Activated T-cell treated with anti-CD3 and anti-CD28 coated beads, Interleukin-2, amount 50 U/mL, for 4 hours (primary cell): ENCODE data around the gene MYL7. TPM values are rescaled to one million over a fixed set of nuclear protein-coding genes. Genes with fewer than 3 reads are reported as not detected.
A peak's percentile ranks its signal among the peaks of the same experiment; 100 is the strongest.

ENCODE experiments used
- ATAC-seq, 2 donors: fragments of 200-7000 bp; cut with Tn5 transposase; one replicate each; pipeline ENCODE4 v1.10.0; 2021
- DNase-seq: peaks from one replicate; pipeline ENCODE4 v3.0.0-alpha.2; 2020
- H3K27me3 Mint-ChIP-seq: one replicate; pipeline ENCODE4 v1.8.0; 2021; ENCODE audit warnings: low read depth, mixed read lengths
- H3K36me3 Mint-ChIP-seq: one replicate; pipeline ENCODE4 v1.8.0; 2022; ENCODE audit warnings: mixed read lengths; ENCODE audit not compliant: insufficient read depth
- H3K4me1 Mint-ChIP-seq: one replicate; pipeline ENCODE4 v1.8.0; 2021; ENCODE audit warnings: low read depth, mixed read lengths
- H3K4me3 Mint-ChIP-seq: one replicate; pipeline ENCODE4 v1.8.0; 2021; ENCODE audit warnings: mild to moderate bottlenecking, moderate library complexity, mixed read lengths
- H3K9me3 Mint-ChIP-seq: one replicate; pipeline ENCODE4 v1.8.0; 2021; ENCODE audit warnings: mixed read lengths
- total RNA-seq, 3 donors: library from RNA; stranded (reverse); gene quantifications; one replicate each; pipeline ENCODE4 v1.2.1, GENCODE V29; 2021

Gene MYL7
- total RNA-seq, 3 donors from 2014 or later, result 0.55 TPM; not detected in 2

DNA sequence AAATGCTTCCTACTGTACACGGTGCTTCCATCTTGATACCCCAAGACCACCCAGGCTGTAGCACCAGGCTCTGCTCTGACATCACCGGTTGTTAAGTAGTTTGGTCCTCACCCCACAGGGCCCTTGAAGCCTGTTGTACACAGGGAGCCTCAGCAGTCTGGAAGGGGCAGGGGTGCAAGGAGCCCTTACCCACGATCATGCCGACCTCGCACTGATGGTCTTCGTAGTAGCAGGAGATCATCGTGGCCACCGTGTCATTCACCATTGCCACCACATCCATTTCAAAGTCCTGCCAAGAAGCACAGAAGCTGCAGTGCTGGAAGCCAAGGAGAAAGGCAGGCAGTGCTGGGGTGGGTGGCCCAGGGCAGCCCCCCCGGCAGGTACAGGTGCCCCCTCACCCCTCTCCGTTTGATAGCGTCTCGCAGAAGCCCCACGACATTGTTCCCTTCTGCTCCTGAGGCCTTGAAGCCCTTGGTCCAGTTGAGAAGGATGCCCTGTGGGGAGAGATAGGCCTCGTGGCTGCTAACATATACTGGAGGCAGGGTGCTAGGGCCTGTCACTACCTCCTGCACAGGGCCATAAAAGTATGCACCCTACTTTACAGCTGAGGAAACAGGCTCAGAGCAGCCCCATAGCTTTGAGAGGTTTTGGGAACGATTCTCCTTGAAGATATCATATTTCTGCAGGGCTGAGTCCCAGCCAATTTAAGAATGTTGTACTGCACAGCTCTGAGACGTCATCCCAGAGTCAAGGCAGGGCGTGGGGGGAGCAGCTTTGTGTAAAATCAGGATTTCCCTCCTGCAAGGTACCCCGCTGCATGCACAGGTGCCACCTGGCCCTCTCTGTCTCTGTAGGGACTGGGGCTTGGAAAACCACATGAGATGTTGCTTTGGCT lies 8.7 kb upstream of the MYL7 start:
- Mint-ChIP-seq H3K36me3 (no peaks in the 10 kb centered on the region), H3K4me1 (peaks cover 4% of the 10 kb centered on the region), H3K4me3 (no peak overlapping the region), H3K27me3 (peaks cover 7% of the 10 kb centered on the region), H3K9me3 (no peaks in the 10 kb centered on the region)
- DNase-seq (no peak), ATAC-seq (no peak)

DNA sequence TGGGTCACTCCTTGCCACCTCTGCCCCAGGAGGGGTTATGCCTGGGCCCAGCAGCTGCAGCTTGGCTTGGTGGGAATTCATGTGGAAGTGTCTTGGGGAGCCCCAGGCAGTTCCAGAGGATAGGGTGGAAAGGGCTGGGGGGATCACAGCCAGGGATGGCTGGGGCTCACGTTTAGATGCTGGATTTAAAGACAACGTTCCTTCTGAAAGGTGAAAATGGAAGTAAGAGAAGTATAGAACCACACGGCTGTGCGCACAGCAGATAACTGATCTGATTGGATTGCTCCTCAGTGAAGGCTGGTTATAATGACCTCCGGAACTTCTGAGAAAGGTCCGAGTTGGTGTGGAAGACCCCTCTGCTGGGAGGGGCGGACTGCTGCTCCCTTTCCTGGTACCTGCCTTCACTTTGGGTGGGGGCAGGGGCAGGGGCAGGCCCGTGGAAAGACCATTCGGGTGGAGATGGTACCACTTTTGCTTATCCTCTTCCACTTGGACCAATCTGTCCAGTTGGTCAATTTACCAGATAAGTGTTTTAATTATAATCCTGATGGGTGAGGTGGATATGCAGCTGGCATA lies 7.9 kb upstream of the MYL7 start:
- Mint-ChIP-seq H3K27me3 (peaks cover 10% of the 10 kb centered on the region), H3K9me3 (no peaks in the 10 kb centered on the region), H3K4me3 (no peak overlapping the region), H3K4me1 (peaks cover 4% of the 10 kb centered on the region), H3K36me3 (no peaks in the 10 kb centered on the region)
- no peak for DNase-seq
- ATAC-seq, result no peak

DNA sequence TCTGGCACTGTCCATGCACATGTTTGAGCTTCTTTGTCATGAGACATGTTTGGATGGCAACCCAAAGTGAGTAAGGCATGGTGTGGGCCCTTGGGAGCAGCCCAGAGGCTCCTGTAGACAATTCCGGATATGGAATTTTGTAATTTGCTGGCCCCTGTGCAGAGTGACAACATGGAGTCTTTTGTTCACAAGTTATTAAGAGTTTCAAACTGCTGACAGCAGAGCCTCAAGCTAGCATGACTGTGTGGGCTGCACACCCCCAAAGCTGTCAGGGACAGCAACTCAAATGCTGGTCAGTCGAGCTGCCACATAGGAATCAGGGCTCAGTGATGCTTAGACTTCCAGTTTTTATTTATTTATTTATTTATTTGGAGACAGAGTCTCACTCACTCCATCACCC lies 7.0 kb upstream of the MYL7 start:
- Mint-ChIP-seq H3K9me3 (no peaks in the 10 kb centered on the region), H3K4me3 (no peak overlapping the region), H3K36me3 (no peaks in the 10 kb centered on the region), H3K27me3 (peaks cover 11% of the 10 kb centered on the region), H3K4me1 (peaks cover 4% of the 10 kb centered on the region)
- ATAC-seq (no peak), DNase-seq (no peak)

DNA sequence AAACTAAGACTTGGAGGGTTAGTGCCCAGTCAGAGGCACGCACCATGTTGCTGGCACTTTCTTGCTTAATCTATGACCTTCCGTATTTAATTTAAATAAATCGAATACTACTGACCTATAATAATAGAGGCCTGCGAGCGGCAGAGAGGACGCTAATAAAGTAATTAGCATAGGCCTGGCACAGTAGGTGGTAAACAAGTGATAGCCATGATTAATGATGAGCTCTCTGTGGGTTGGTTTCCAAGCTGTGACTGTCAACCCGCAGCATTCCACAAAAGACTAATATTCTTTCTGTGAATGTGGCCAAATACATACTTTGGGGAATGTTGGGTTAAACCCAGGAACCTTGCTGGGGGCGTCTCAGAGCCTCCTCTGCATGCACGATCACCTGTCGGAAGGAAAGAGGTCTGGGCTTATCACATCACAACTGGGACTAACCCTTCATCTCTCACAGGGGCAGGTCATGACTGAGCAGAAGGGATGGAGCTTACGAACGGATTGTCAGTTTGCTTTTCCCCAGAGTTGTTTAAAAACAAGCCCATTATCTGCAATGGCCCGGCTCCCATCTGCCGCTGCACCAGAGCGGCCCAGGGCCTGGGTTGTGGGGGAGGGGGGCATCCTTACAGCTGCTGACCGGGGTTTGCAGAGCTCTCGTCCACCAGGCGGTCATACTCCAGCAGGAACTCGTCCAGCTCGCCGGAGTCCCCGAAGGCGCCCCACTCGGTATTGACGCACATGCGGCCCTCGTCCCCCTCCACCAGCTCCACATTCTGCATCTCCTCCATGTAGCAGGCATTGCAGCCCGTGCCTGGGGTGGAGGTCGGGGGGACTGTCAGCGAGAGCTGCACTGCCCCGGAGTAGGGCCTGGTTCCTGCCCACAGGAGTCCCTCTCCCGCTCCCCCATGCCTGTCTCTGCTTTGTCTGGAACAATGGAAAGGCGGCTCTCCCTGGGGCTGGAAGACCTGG lies 6.2 kb upstream of the MYL7 start:
- no peaks in the 10 kb centered on the region for H3K36me3 Mint-ChIP-seq
- H3K27me3 Mint-ChIP-seq, result peaks cover 11% of the 10 kb centered on the region
- ATAC-seq (no peak), DNase-seq (no peak)
- H3K9me3 Mint-ChIP-seq, result no peaks in the 10 kb centered on the region
- peaks cover 4% of the 10 kb centered on the region for H3K4me1 Mint-ChIP-seq
- no peak overlapping the region for H3K4me3 Mint-ChIP-seq

DNA sequence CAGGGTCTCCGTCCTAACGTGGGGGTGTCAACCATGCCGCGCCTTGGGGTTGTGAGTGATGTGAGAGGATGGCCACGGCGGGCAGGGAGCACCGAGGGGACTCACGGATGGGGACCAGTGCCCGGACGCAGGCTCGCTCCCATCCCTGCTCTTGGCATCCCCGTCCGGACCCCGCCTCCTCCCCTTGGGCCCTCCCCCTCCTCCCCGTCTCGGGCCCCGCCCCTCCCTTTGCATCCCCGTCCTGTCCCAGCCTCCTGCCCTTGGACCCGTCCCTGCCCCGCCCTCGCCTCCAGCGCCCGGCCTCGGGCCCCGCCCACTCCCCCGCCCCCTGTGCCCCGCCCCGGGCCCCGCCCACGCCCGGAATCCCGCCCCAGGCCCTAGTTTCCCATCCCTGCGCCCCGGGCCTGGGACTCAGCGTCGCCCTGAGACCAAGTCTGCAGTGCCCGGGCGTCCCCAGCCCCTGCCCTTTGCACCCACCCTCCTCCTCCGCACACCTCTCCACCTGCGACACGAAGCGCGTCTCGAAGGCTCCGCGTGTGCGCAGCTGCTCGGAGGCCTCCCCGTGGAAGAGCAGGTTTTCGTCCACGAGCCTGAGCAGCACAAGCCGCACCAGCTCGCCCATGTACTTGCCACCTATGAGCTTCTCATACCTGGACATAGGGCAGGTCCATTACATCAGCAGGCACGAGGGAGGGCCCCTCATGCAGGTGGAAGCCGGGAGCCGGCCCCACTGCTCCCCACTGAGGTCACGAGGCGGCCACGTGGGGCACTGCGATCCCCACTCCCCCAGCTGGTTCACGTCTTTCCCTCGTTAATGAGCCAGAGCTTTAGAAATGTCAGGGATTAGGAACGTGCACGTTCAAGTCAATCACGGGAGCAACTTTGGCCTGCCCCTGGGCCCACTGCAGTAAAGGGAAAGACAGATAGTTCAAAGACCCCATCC lies 5.1 kb upstream of the MYL7 start:
- H3K27me3 Mint-ChIP-seq, result peaks cover 9% of the 10 kb centered on the region

DNA sequence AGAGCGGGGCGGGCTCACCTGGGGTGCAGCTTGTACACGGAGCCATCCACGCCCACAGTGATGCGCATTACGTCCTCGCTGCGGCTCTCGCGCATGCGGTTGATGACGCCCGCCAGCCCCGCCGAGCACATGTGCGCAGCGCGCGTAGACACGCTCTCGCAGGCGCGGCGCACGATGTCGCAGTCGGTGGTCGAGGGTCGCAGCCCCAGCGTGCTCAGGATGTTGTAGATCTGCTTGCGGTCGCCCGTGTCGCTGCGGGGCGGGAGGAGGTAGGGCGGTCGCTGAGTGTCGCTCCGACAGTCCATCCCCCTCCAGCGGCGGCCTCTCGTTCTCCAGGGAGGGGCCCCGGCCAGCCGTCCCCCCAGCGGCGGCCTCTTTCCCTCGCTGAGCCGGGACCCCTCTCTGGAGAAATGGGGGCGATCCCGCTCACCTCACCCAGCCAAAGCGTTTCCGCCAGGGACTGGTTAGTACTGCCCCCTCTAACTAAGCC lies 4.4 kb upstream of the MYL7 start:
- H3K27me3 Mint-ChIP-seq, result peaks cover 9% of the 10 kb centered on the region
- ATAC-seq (peak; percentile 70 to 71), DNase-seq (peak; percentile 64)
- no peaks in the 10 kb centered on the region for H3K9me3 Mint-ChIP-seq
- H3K4me3 Mint-ChIP-seq, result peak overlapping the region; percentile 61
- peaks cover 4% of the 10 kb centered on the region for H3K4me1 Mint-ChIP-seq
- no peaks in the 10 kb centered on the region for H3K36me3 Mint-ChIP-seq

More for the DNA sequence above, 5.1 kb upstream of the MYL7 start:
- no peaks in the 10 kb centered on the region for H3K36me3 Mint-ChIP-seq
- DNase-seq, result peak; percentile 73
- peak overlapping the region; percentile 61 for H3K4me3 Mint-ChIP-seq
- peaks cover 4% of the 10 kb centered on the region for H3K4me1 Mint-ChIP-seq
- H3K9me3 Mint-ChIP-seq, result no peaks in the 10 kb centered on the region
- ATAC-seq, result peak; percentile 68 to 82

DNA sequence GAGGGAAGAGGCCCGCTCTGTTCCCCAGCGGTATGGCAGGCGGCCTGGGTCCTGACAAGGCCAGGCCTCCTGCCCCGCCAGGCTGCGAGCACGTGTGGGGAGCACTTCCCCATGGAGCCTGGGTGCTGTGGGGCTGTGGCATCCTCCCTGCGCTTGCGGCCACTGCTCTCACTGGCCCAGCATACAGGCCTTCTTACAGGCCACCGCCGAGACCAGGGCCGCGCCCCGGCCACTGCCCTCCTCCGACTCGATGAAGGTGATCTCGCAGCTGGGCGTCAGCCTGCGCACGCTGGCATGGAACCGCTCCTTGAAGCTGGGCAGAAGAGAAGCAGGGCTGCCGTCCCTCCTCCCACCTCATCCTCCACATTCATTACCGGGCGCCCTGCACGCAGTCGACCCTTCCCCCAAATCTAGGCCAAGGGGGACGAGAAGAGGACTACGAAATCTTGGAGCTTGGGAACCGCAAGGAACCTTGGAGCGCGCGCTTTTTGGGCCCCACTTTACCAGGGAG lies 3.9 kb upstream of the MYL7 start:
- Mint-ChIP-seq H3K27me3 (peaks cover 9% of the 10 kb centered on the region), H3K36me3 (no peaks in the 10 kb centered on the region), H3K4me3 (peak overlapping the region; percentile 61), H3K4me1 (peaks cover 4% of the 10 kb centered on the region), H3K9me3 (no peaks in the 10 kb centered on the region)
- DNase-seq (no peak), ATAC-seq (no peak)

DNA sequence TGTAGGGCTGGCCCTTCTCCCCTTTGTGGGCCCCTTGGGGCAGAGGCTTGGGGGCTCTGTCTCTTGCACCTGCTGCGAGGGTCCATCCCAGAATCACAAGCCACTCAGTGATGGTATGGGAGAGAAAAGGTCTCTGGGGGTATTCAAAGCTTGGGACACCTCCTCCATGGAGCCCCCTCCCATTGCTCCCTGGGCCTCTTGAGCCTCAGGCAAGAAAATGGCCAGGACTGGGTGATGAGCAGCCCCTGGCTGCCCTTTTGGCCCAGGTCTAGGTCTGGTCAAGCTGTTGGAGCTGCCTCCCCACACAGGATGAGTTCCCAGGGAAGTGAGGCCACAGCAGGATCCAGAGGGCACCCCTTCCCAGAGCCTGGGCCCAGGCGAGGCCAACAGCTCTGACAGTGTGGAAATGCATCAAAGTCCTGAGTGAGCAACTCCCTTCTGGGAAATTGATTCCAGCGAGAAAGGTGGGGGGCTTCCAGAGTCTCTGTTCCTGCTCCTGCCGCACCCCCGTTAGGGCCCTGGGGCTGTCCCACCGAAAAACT lies 3.4 kb upstream of the MYL7 start:
- Mint-ChIP-seq H3K9me3 (no peaks in the 10 kb centered on the region), H3K36me3 (no peaks in the 10 kb centered on the region), H3K27me3 (peaks cover 9% of the 10 kb centered on the region), H3K4me1 (peaks cover 4% of the 10 kb centered on the region), H3K4me3 (no peak overlapping the region)
- no peak for DNase-seq
- ATAC-seq, result no peak

DNA sequence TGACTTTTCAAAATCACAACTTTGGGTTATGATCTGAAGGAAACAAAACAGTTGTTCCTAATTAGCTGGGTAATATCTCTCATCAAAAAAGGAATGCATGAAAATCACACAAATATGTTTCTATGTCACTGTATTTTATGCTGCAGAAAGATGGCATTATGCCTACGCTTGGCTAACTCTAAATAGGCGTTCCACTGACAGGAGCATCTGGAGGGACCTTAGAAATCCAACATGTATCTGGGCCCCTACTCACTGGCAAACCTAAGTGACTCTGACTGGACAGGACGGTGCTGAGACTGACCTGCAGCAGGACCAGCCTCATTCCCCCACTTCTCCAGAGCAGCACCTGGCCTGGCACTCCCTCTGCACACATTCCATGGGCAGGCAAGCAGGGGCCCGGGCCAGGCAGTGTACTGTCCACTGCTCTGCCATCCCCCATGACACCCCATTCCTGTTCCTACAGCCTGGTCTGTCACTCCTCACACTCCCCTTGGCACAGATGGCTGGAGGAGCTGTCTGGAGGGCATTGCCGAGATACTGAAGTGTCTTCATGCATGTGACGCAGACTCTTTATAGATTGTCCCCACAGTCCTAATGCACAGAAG lies 2.6 kb upstream of the MYL7 start:
- H3K4me3 Mint-ChIP-seq, result no peak overlapping the region
- peaks cover 4% of the 10 kb centered on the region for H3K4me1 Mint-ChIP-seq
- H3K27me3 Mint-ChIP-seq, result peaks cover 9% of the 10 kb centered on the region
- DNase-seq (no peak), ATAC-seq (no peak)
- H3K9me3 Mint-ChIP-seq, result no peaks in the 10 kb centered on the region
- no peaks in the 10 kb centered on the region for H3K36me3 Mint-ChIP-seq

DNA sequence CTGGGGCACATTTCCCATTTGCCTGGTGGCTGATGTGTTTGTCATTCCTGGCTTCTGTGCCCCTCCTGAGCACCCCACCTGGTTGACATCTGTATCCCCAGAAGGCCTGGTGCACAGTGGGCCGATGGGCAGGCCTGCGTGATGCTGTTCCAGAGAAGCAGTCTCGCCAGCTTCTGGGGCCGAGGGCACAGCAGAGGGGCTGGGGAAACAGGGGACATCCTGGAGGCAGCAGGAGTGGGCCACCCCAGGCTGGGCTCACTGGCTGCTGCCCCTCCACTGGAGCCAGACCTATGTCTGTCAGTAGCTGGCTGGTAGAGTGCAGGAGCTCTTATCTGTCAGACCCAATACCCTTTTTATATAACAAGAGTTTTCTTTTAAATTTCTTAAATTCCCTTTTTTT lies 896 bp upstream of the MYL7 start:
- Mint-ChIP-seq H3K4me3 (no peak overlapping the region), H3K9me3 (no peaks in the 10 kb centered on the region), H3K4me1 (peaks cover 4% of the 10 kb centered on the region), H3K36me3 (no peaks in the 10 kb centered on the region), H3K27me3 (peaks cover 9% of the 10 kb centered on the region)
- no peak for DNase-seq
- no peak for ATAC-seq

DNA sequence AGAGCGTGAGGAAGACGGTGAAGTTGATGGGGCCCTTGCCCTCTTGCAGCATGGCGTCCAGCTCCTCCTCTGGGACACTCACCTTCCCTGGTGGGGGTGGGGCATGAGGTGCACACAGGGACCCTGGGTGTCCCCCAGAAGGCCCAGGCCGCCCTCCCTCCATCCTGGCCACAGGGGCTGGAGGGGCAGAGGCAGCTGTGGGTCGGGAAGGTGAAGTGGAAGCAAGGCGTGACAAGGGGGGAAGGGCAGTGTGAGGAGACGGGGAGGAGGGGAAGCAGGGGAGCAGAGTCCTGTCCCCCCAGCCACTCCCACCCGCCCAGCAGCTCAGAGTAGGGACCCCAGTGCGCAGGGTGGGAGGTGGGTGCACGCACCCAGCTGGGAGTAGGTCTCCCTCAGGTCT lies 791 bp downstream of the MYL7 start:
- no peaks in the 10 kb centered on the region for H3K9me3 Mint-ChIP-seq
- DNase-seq, result no peak

DNA sequence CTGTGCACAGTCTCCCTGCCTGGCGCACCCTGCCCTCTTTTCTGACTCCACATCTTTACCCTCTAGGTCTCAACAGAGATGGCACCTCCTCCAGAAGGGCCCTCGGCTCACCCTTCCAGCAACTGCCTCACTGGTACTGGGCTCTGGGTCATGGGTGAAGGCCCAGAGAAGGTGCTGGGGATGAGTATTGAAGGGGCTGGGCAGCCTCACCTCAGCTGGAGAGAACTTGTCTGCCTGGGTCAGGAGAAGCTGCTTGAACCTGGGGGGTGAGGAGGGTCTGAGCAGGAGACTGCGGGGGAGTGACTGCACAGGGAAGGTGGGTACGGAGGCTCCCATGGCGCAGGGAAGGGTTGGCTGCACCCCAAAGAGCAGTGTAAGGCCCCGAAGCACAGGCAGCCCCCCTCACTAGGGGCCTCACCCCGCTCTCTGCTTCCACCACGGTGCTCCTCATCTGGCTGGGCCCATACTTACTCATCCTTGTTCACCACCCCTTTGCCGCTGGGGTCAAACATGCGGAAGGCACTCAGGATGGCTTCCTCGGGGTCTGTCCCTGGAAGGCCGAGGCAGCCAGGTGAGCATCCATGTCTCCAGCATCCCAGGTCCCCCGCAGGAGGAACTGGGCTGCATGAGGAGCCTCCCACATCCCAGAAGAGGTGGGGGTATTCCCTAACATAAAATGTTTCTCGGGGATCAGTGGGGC lies 1.7 kb downstream of the MYL7 start:
- Mint-ChIP-seq H3K36me3 (no peaks in the 10 kb centered on the region), H3K9me3 (no peaks in the 10 kb centered on the region), H3K4me1 (no peaks in the 10 kb centered on the region), H3K4me3 (no peak overlapping the region), H3K27me3 (peaks cover 6% of the 10 kb centered on the region)
- DNase-seq (no peak), ATAC-seq (no peak)

More for the DNA sequence above, 791 bp downstream of the MYL7 start:
- Mint-ChIP-seq H3K4me3 (no peak overlapping the region), H3K36me3 (no peaks in the 10 kb centered on the region), H3K4me1 (peaks cover 4% of the 10 kb centered on the region), H3K27me3 (peaks cover 10% of the 10 kb centered on the region)
- ATAC-seq, result no peak
